NB4 (cell line): ENCODE data around the gene NR3C1.

Source experiments
- POLR2A ChIP-seq: IDR thresholded peaks from 2 replicates; pipeline ENCODE4 v1.6.1; 2011; ENCODE audit warnings: mild to moderate bottlenecking; ENCODE audit not compliant: insufficient read length; ENCODE audit errors: extremely low read depth
- TF ChIP-seq, protein P1 (sequence below): IDR thresholded peaks from one replicate; pipeline ENCODE4 v1.5.1; 2012; ENCODE audit warnings: low read depth, low read length

GRCh38 chr5:143376195-143376779 is 27.2 kb downstream of the NR3C1 start:
- TF ChIP-seq POLR2A = no peak
- TF ChIP-seq, protein P1, sequence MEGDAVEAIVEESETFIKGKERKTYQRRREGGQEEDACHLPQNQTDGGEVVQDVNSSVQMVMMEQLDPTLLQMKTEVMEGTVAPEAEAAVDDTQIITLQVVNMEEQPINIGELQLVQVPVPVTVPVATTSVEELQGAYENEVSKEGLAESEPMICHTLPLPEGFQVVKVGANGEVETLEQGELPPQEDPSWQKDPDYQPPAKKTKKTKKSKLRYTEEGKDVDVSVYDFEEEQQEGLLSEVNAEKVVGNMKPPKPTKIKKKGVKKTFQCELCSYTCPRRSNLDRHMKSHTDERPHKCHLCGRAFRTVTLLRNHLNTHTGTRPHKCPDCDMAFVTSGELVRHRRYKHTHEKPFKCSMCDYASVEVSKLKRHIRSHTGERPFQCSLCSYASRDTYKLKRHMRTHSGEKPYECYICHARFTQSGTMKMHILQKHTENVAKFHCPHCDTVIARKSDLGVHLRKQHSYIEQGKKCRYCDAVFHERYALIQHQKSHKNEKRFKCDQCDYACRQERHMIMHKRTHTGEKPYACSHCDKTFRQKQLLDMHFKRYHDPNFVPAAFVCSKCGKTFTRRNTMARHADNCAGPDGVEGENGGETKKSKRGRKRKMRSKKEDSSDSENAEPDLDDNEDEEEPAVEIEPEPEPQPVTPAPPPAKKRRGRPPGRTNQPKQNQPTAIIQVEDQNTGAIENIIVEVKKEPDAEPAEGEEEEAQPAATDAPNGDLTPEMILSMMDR = no peak
